Naive thymus-derived CD4-positive, alpha-beta T cell (primary cell): ENCODE measurements around the gene VRK2. TPM values are rescaled to one million over a fixed set of nuclear protein-coding genes. Genes with fewer than 3 reads are reported as not detected.

Experiments used
- ATAC-seq: fragments of 150-1000 bp; cut with Tn5 transposase; 2 replicates; pipeline ENCODE4 v1.10.0; 2021; ENCODE audit warnings: mild to moderate bottlenecking, moderate library complexity
- CTCF ChIA-PET: fragments of 350-600 bp; sonication (Branson Sonifier 250); formaldehyde crosslinking; loops from one replicate; lab custom pipeline; 2021; ENCODE audit warnings: antibody characterized with exemption; lab: Charles Lee
- POLR2A ChIA-PET: fragments of 350-600 bp; sonication (Branson Sonifier 250); formaldehyde crosslinking; loops from one replicate; lab custom pipeline; 2021; ENCODE audit warnings: antibody characterized with exemption, inconsistent platforms; lab: Charles Lee
- DNase-seq, 9 donors: peaks; one replicate each; pipeline versions ENCODE4 v3.0.0 to v3.0.0-alpha.2; 2020 to 2022; ENCODE audit warnings: mixed read lengths in 1 of 9
- H3K27ac ChIP-seq: one replicate; pipeline ENCODE4 v1.7.0; 2013; ENCODE audit warnings: mild to moderate bottlenecking, low read depth, low read length, moderate library complexity
- H3K27me3 ChIP-seq, 2 donors: one replicate each; pipeline ENCODE4 v1.7.0; 2013; ENCODE audit warnings: low read length in 2 of 2, mild to moderate bottlenecking in 2 of 2, moderate library complexity in 2 of 2; ENCODE audit not compliant: control insufficient read depth in 2 of 2, insufficient read depth in 2 of 2
- H3K36me3 ChIP-seq, 3 experiments: 1 replicate in 2 of 3; 2 replicates in 1 of 3; pipeline ENCODE4 v1.7.0; 2013; ENCODE audit warnings: low read length in 3 of 3, mild to moderate bottlenecking in 3 of 3, moderate library complexity in 1 of 3; ENCODE audit not compliant: insufficient read depth in 3 of 3, control insufficient read depth in 2 of 3
- H3K4me1 ChIP-seq, 2 donors: one replicate each; pipeline ENCODE4 v1.7.0; 2013; ENCODE audit warnings: low read length in 2 of 2, mild to moderate bottlenecking in 2 of 2, moderate library complexity in 1 of 2; ENCODE audit not compliant: control insufficient read depth in 2 of 2, insufficient read depth in 2 of 2
- H3K4me3 ChIP-seq: 2 replicates; pipeline ENCODE4 v1.7.0; 2013; ENCODE audit warnings: mild to moderate bottlenecking, low read length
- H3K9me3 ChIP-seq, 3 experiments: 1 replicate in 2 of 3; 2 replicates in 1 of 3; pipeline ENCODE4 v1.7.0; 2013; ENCODE audit warnings: low read length in 3 of 3; ENCODE audit not compliant: control insufficient read depth in 2 of 3
- H3K27ac Mint-ChIP-seq, 9 donors: one replicate each; pipeline ENCODE4 v1.8.0; 2020 to 2022; ENCODE audit warnings: mixed read lengths in 9 of 9, mild to moderate bottlenecking in 8 of 9, moderate library complexity in 5 of 9, inconsistent platforms in 2 of 9
- H3K27me3 Mint-ChIP-seq, 5 donors: one replicate each; pipeline ENCODE4 v1.8.0; 2021 to 2022; ENCODE audit warnings: mixed read lengths in 5 of 5, mild to moderate bottlenecking in 1 of 5
- H3K36me3 Mint-ChIP-seq, 5 donors: one replicate each; pipeline ENCODE4 v1.8.0; 2020 to 2022; ENCODE audit warnings: mixed read lengths in 5 of 5, mild to moderate bottlenecking in 3 of 5, inconsistent platforms in 1 of 5
- H3K4me1 Mint-ChIP-seq, 7 donors: one replicate each; pipeline ENCODE4 v1.8.0; 2020 to 2022; ENCODE audit warnings: mixed read lengths in 7 of 7, mild to moderate bottlenecking in 3 of 7, inconsistent platforms in 1 of 7
- H3K4me3 Mint-ChIP-seq, 10 donors: one replicate each; pipeline ENCODE4 v1.8.0; 2020 to 2022; ENCODE audit warnings: mild to moderate bottlenecking in 10 of 10, mixed read lengths in 10 of 10, moderate library complexity in 6 of 10, inconsistent platforms in 2 of 10
- H3K9me3 Mint-ChIP-seq, 11 donors: one replicate each; pipeline ENCODE4 v1.8.0; 2020 to 2022; ENCODE audit warnings: mixed read lengths in 11 of 11, mild to moderate bottlenecking in 4 of 11, inconsistent platforms in 1 of 11, moderate library complexity in 1 of 11
- intact Hi-C, 2 donors: fragments of 100-400 bp; cut with micrococcal nuclease; formaldehyde crosslinking; loops; one replicate each; pipeline ENCODE4 v1.15.1; 2023
- polyA plus RNA-seq, 2 donors: library from polyadenylated mRNA; unstranded; fragments of 300-500 nt; fragmentation: Illumina TruSeq; gene quantifications; one replicate each; pipeline ENCODE4 v1.2.3, GENCODE V29; 2021
- total RNA-seq, 6 experiments: library from RNA in 5 of 6; stranded (reverse) in 5 of 6; gene quantifications; 1 replicate in 5 of 6; 2 replicates in 1 of 6; pipeline ENCODE4 v1.2.3 and lab custom pipeline; 2021 to 2026

The VRK2 gene
- total and polyA plus RNA-seq, 7 experiments from 2014 or later, result 13.1 to 24.5 (median 15.2) TPM

DNA sequence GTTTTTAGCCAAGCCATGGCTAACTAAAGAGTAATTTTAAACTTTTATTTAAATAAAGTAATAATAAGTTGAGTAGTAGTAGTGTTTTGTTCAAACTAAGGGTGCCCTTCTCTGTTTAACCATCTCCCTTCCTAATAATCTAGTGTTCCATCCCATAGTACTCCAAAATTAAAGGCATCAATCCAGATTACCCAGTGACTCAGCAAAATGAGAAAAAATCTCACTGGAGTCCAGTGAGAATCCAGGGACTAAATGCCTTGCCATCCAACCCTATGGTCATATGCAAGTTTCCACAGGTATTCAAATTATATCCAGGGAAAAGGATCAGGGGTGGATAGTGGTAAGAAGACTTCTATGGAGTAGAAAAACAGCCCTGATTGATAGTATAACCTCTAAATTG, 19.6 kb upstream of the VRK2 start:
- Histone ChIP-seq H3K9me3 (no peaks in the 10 kb centered on the region), H3K27me3 (no peaks in the 10 kb centered on the region), H3K4me1 (peaks cover 0 to 6% of the 10 kb centered on the region in 2 donors), H3K27ac (no peak overlapping the region), H3K4me3 (no peak overlapping the region), H3K36me3 (no peaks in the 10 kb centered on the region)
- H3K4me1 Mint-ChIP-seq, result peaks cover 7 to 21% (median 16%) of the 10 kb centered on the region in 7 donors
- no peak overlapping the region for H3K4me3 Mint-ChIP-seq
- peaks cover 0 to 9% (median 0%) of the 10 kb centered on the region in 5 donors for H3K36me3 Mint-ChIP-seq
- intact Hi-C loops, result no loop called here
- ATAC-seq (no peak), DNase-seq (no peak)
- H3K27ac Mint-ChIP-seq, result no peak overlapping the region
- H3K9me3 Mint-ChIP-seq, result no peaks in the 10 kb centered on the region
- POLR2A ChIA-PET, result interaction anchor here (0.6 kb wide), 1 partner anchor 105 kb away, joined by 3 read pairs; no protein-coding TSS in a partner anchor
- CTCF ChIA-PET, result no interaction called here
- no peaks in the 10 kb centered on the region for H3K27me3 Mint-ChIP-seq

DNA sequence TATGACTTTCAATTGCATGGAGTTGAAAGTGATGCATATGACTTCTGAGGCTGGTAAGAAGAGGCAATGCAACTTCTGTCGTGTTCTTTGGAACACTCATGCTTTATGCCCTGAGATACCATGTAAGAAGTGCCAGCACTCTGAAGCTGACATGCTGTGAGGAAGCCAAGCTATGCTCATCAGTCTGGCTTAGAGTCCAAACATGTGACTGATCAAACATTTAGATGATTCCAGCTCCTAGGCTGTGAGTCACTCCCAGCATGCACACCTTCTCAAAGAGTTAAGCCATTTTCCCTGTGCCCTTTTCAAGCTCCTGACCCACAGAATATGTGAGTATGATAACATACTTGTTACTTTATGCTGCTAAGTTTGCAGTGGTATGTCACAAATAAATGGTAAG, 15.8 kb upstream of the VRK2 start:
- CTCF ChIA-PET, result no interaction called here
- no peaks in the 10 kb centered on the region for H3K4me1 ChIP-seq
- Mint-ChIP-seq H3K4me3 (no peak overlapping the region), H3K36me3 (peaks cover 0 to 26% (median 17%) of the 10 kb centered on the region in 5 donors), H3K4me1 (no peaks in the 10 kb centered on the region), H3K27ac (no peak overlapping the region), H3K27me3 (no peaks in the 10 kb centered on the region), H3K9me3 (peaks cover 0 to 2% (median 0%) of the 10 kb centered on the region in 11 donors)
- ATAC-seq (no peak), DNase-seq (no peak)
- H3K27ac ChIP-seq, result no peak overlapping the region
- H3K27me3 ChIP-seq, result no peaks in the 10 kb centered on the region
- POLR2A ChIA-PET, result no interaction called here
- intact Hi-C loops, result no loop called here
- no peak overlapping the region for H3K4me3 ChIP-seq
- H3K9me3 ChIP-seq, result no peaks in the 10 kb centered on the region
- no peaks in the 10 kb centered on the region for H3K36me3 ChIP-seq

DNA sequence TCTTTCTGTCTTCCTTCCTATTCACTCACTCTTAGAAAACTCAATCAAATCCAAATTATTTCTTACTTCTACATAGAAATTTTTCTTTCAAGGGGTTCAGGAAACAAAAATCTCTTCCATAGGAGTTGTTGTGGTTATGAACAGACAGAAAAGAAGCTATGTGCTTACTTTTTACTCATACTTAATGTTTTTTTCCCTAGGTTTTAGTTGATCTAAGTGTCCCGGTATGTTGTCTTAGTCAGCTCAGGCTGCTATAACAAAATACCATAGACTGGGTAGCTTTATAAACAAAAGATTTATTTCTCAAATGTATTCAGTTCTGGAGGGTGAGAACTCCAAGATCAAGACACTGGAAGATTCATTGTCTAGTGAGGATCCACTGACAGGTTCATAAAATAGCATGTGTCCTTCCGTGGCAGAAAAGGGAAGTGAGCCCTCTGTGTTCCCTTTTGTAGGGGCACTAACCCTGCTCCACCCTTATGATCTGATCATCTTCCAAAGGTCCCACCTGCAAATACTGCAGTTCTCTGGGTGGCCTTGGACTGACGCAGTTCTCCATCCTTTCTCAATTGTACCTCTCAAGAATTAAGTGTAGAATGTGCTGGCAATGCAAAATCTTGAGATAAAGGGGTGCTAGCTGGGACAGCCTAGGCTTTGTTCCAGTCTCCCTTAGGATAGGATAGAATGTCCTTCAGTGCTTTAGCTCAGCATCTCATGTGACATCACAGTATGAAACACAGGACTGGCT, 14.4 kb upstream of the VRK2 start:
- Mint-ChIP-seq H3K36me3 (peaks cover 0 to 27% (median 18%) of the 10 kb centered on the region in 5 donors), H3K27me3 (no peaks in the 10 kb centered on the region), H3K27ac (no peak overlapping the region), H3K4me3 (no peak overlapping the region), H3K9me3 (peaks cover 0 to 2% (median 0%) of the 10 kb centered on the region in 11 donors), H3K4me1 (no peaks in the 10 kb centered on the region)
- H3K4me1 ChIP-seq, result no peaks in the 10 kb centered on the region
- CTCF ChIA-PET, result no interaction called here
- DNase-seq, result no peak
- no peak overlapping the region for H3K27ac ChIP-seq
- H3K4me3 ChIP-seq, result no peak overlapping the region
- ATAC-seq, result peak; percentile 59
- intact Hi-C loops, result no loop called here
- H3K36me3 ChIP-seq, result no peaks in the 10 kb centered on the region
- POLR2A ChIA-PET, result no interaction called here
- no peaks in the 10 kb centered on the region for H3K27me3 ChIP-seq
- H3K9me3 ChIP-seq, result no peaks in the 10 kb centered on the region

DNA sequence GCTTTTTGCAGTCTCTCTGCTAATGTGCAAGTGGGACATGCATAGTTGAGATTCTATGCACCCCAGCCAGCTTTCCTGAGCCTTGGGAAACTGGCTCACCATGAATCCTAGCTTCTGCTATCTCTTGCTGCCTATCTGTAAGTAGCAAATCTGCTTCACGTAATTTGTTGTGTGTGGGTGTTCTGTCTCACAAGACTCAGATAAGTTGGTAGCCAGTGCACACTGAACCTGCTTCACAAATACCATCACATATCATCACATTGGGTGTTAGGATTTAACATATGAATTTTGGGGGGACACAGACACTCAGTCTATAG, 13.9 kb upstream of the VRK2 start:
- H3K27me3 Mint-ChIP-seq, result no peaks in the 10 kb centered on the region
- no peak overlapping the region for H3K4me3 ChIP-seq
- intact Hi-C loops, result no loop called here
- ChIA-PET CTCF (no interaction called here), POLR2A (no interaction called here)
- ATAC-seq (no peak), DNase-seq (no peak)
- peaks cover 0 to 31% (median 19%) of the 10 kb centered on the region in 5 donors for H3K36me3 Mint-ChIP-seq
- no peaks in the 10 kb centered on the region for H3K36me3 ChIP-seq
- no peak overlapping the region for H3K27ac ChIP-seq
- no peaks in the 10 kb centered on the region for H3K27me3 ChIP-seq
- H3K4me1 Mint-ChIP-seq, result no peaks in the 10 kb centered on the region
- H3K9me3 ChIP-seq, result no peaks in the 10 kb centered on the region
- H3K4me1 ChIP-seq, result no peaks in the 10 kb centered on the region
- no peak overlapping the region for H3K4me3 Mint-ChIP-seq
- H3K9me3 Mint-ChIP-seq, result peaks cover 0 to 2% (median 0%) of the 10 kb centered on the region in 11 donors
- no peak overlapping the region for H3K27ac Mint-ChIP-seq

DNA sequence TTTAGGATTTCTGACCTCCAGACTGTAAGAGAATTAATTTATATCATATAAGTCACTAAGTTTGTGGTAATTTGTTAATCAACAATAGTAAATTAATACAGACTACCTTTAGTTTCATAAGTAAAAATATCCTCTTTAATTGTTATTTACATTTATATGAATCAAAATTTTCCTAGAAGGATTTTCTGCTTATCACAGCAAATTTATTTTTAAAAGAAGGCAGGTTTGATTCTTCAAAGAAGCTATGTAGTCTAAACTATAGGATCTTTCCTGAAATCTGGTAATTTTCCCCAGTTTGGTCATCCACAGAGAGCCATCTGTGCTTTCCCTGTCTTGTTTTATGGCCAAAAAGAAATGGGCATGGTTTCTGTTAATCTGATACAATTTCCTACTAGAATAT, 13.1 kb upstream of the VRK2 start:
- no peaks in the 10 kb centered on the region for H3K9me3 ChIP-seq
- no peak overlapping the region for H3K4me3 ChIP-seq
- no peak overlapping the region for H3K27ac Mint-ChIP-seq
- ChIA-PET POLR2A (no interaction called here), CTCF (no interaction called here)
- H3K27me3 Mint-ChIP-seq, result no peaks in the 10 kb centered on the region
- H3K36me3 Mint-ChIP-seq, result peaks cover 4 to 36% (median 25%) of the 10 kb centered on the region in 5 donors
- H3K27me3 ChIP-seq, result no peaks in the 10 kb centered on the region
- no peak overlapping the region for H3K27ac ChIP-seq
- no peaks in the 10 kb centered on the region for H3K4me1 ChIP-seq
- intact Hi-C loops, result no loop called here
- DNase-seq (no peak), ATAC-seq (no peak)
- H3K9me3 Mint-ChIP-seq, result peaks cover 0 to 6% (median 2%) of the 10 kb centered on the region in 11 donors
- no peaks in the 10 kb centered on the region for H3K36me3 ChIP-seq
- no peak overlapping the region for H3K4me3 Mint-ChIP-seq
- H3K4me1 Mint-ChIP-seq, result peaks cover 0 to 2% (median 0%) of the 10 kb centered on the region in 7 donors

DNA sequence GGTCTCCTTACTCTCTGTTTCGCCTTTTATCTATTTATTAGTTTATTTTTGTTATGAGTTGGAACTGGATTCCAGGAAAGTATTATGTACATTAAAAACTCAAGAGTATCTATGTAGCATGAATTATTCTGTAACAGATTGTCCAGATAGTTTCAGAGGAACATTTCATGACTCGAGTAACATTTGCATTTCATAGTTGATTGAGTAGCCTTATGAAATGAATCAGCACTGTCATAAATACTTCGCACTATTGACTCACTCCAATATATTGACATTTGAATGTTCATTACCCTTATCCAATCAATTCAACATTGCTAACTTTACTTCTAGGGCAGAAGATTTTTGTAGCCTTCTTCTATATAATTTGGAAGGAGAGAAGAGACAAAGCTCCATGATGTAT, 11.3 kb upstream of the VRK2 start:
- intact Hi-C loops, result no loop called here
- H3K4me3 Mint-ChIP-seq, result no peak overlapping the region

DNA sequence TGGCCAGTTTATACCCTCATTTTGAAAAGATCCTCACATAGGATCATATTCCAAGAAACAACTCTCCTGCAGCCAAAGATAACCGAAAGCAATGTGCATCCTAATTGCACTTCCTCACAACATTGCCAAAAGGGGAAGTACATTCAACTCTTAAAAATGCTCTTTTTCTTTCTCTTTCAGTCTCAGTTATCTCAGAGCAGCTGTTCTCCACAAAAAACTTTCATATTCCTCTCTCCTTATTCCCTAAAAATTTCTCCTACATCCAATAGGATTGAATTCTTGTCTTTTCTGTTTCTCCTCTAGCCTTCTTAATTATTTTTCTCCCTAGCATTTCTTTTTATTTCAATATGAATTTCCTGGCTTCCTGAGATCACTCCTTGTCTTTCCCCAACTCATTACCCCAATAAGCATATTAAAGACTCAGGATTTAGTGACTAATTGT, 7.4 kb upstream of the VRK2 start:
- H3K4me3 ChIP-seq, result no peak overlapping the region
- Mint-ChIP-seq H3K4me1 (peaks cover 9 to 16% (median 11%) of the 10 kb centered on the region in 7 donors), H3K4me3 (peak overlapping the region in 2 of 10 donors; percentile 1 to 2), H3K27ac (no peak overlapping the region), H3K27me3 (no peaks in the 10 kb centered on the region), H3K9me3 (peaks cover 0 to 7% (median 4%) of the 10 kb centered on the region in 11 donors), H3K36me3 (peaks cover 5 to 34% (median 29%) of the 10 kb centered on the region in 5 donors)
- H3K27me3 ChIP-seq, result no peaks in the 10 kb centered on the region
- CTCF ChIA-PET, result no interaction called here
- no peaks in the 10 kb centered on the region for H3K36me3 ChIP-seq
- POLR2A ChIA-PET, result no interaction called here
- ATAC-seq, result no peak
- H3K27ac ChIP-seq, result no peak overlapping the region
- intact Hi-C loops, result no loop called here
- DNase-seq, result no peak
- H3K4me1 ChIP-seq, result no peaks in the 10 kb centered on the region
- no peaks in the 10 kb centered on the region for H3K9me3 ChIP-seq

More for the DNA sequence above, 11.3 kb upstream of the VRK2 start:
- Mint-ChIP-seq H3K36me3 (peaks cover 5 to 39% (median 37%) of the 10 kb centered on the region in 5 donors), H3K4me1 (peaks cover 0 to 6% (median 0%) of the 10 kb centered on the region in 7 donors), H3K27me3 (no peaks in the 10 kb centered on the region), H3K9me3 (peaks cover 0 to 7% (median 4%) of the 10 kb centered on the region in 11 donors), H3K27ac (no peak overlapping the region)
- H3K27ac ChIP-seq, result no peak overlapping the region
- ChIA-PET POLR2A (no interaction called here), CTCF (no interaction called here)
- H3K4me3 ChIP-seq, result no peak overlapping the region
- H3K9me3 ChIP-seq, result no peaks in the 10 kb centered on the region
- no peaks in the 10 kb centered on the region for H3K4me1 ChIP-seq
- ATAC-seq, result no peak
- H3K36me3 ChIP-seq, result no peaks in the 10 kb centered on the region
- DNase-seq, result no peak
- no peaks in the 10 kb centered on the region for H3K27me3 ChIP-seq
